ENCODE results near the gene SENP2. TPM values are rescaled to one million over a fixed set of nuclear protein-coding genes. Genes with fewer than 3 reads are reported as not detected.

SENP2 gene
- total and polyA plus RNA-seq, 2 experiments from 2014 or later = 29.2 to 80.3 TPM

- TF ChIP-seq ZNF114 (CRISPR knock-in tag; IDR thresholded peaks at IDR 0.05) (no peak), POLR2AphosphoS5 (IDR thresholded peaks at IDR 0.05; ENCODE audit: low read depth) (no peak), CREB1 (CRISPR knock-in tag; IDR thresholded peaks at IDR 0.05; ENCODE audit: low read depth) (no peak), ETS1 (IDR thresholded peaks at IDR 0.05) (no peak), EZH2 (IDR thresholded peaks at IDR 0.05; ENCODE audit: low read depth, unreplicated experiment) (no peak)
These were observed 2.2 kb upstream of the SENP2 start (continued) for GRCh38 chr3:185583925-185584324.

GRCh38 chr3:185584686-185585085 lies 1.4 kb upstream of the SENP2 start:
- H3K27me3 Mint-ChIP-seq (ENCODE audit: insufficient read depth, low read depth, poor library complexity) = peaks cover 18% of the 10 kb centered on the region
- Histone ChIP-seq H3K27me3 (ENCODE audit: insufficient read depth) (no peaks in the 10 kb centered on the region), H3F3A (replicated peaks; ENCODE audit: low read depth) (peaks cover 22% of the 10 kb centered on the region), H3K4me2 (peak overlapping the region; percentile 75), H3K4me1 (ENCODE audit: insufficient read depth) (peaks cover 33% of the 10 kb centered on the region), H3K36me3 (ENCODE audit: insufficient read depth) (no peaks in the 10 kb centered on the region), H3K9me2 (ENCODE audit: insufficient read depth) (no peaks in the 10 kb centered on the region), H4K20me1 (replicated peaks; ENCODE audit: insufficient read depth) (peaks cover 23% of the 10 kb centered on the region), H2AFZ (no peak overlapping the region), H3K79me2 (replicated peaks; ENCODE audit: insufficient read depth) (peaks cover 68% of the 10 kb centered on the region), H3K4me3 (peak overlapping the region; percentile 61), H3K27ac (ENCODE audit: low read depth) (peak overlapping the region; percentile 98)
- no peak for TF ChIP-seq EZH2 (IDR thresholded peaks at IDR 0.05; ENCODE audit: low read depth, unreplicated experiment)
- peaks cover 10% of the 10 kb centered on the region for H3K36me3 Mint-ChIP-seq (ENCODE audit: low read depth)
- H3K27ac Mint-ChIP-seq = peak overlapping the region; percentile 98
- ATAC-seq (no peak), DNase-seq (ENCODE audit: low spot score) (no peak)
- H3K9me3 Mint-ChIP-seq = peaks cover 6% of the 10 kb centered on the region; the same call in 2 of the 3 replicates
- peak overlapping the region; percentile 90 for H3K4me3 Mint-ChIP-seq
- peaks cover 40% of the 10 kb centered on the region for H3K4me1 Mint-ChIP-seq

- H3K9me3 Mint-ChIP-seq = peaks cover 6% of the 10 kb centered on the region; the same call in 2 of the 3 replicates
- TF ChIP-seq POLR2AphosphoS5 (IDR thresholded peaks at IDR 0.05; ENCODE audit: low read depth) (no peak), ZNF462 (CRISPR knock-in tag; IDR thresholded peaks at IDR 0.05) (no peak), JUNB (IDR thresholded peaks at IDR 0.05; ENCODE audit: unreplicated experiment) (no peak), ZNF114 (CRISPR knock-in tag; IDR thresholded peaks at IDR 0.05) (no peak), STAT1 (IDR thresholded peaks at IDR 0.05; ENCODE audit: unreplicated experiment) (no peak), NANOG (IDR thresholded peaks at IDR 0.05; ENCODE audit: borderline replicate concordance) (no peak), CREB1 (CRISPR knock-in tag; IDR thresholded peaks at IDR 0.05; ENCODE audit: low read depth) (no peak), EZH2phosphoT487 (IDR thresholded peaks at IDR 0.05; ENCODE audit: unreplicated experiment) (no peak), CTCF (conservative IDR thresholded peaks at IDR 0.05; ENCODE audit: low read depth in 2 of 2) (no peak), EZH2 (IDR thresholded peaks at IDR 0.05; ENCODE audit: low read depth, unreplicated experiment) (no peak), ZNF331 (CRISPR knock-in tag; IDR thresholded peaks at IDR 0.05; ENCODE audit: low read depth) (no peak)
These were observed 607 bp upstream of the SENP2 start for GRCh38 chr3:185585518-185585858.

More at GRCh38 chr3:185585518-185585858, 607 bp upstream of the SENP2 start:
- DNase-seq (ENCODE audit: low spot score) (no peak), ATAC-seq (no peak)
- H3K27ac ChIP-seq (ENCODE audit: low read depth) = peak overlapping the region; percentile 98
- H3K36me3 Mint-ChIP-seq (ENCODE audit: low read depth) = peaks cover 10% of the 10 kb centered on the region
- no peaks in the 10 kb centered on the region for H3K9me2 ChIP-seq (ENCODE audit: insufficient read depth)
- peak overlapping the region; percentile 61 for H3K4me3 ChIP-seq
- peak overlapping the region; percentile 98 for H3K27ac Mint-ChIP-seq
- peak overlapping the region; percentile 75 for H3K4me2 ChIP-seq
- H3K4me3 Mint-ChIP-seq = peak overlapping the region; percentile 90
- H2AFZ ChIP-seq = no peak overlapping the region
- peaks cover 22% of the 10 kb centered on the region for H3F3A ChIP-seq (replicated peaks; ENCODE audit: low read depth)
- H3K36me3 ChIP-seq (ENCODE audit: insufficient read depth) = no peaks in the 10 kb centered on the region
- H3K27me3 Mint-ChIP-seq (ENCODE audit: insufficient read depth, low read depth, poor library complexity) = peaks cover 13% of the 10 kb centered on the region
- H3K79me2 ChIP-seq (replicated peaks; ENCODE audit: insufficient read depth) = peaks cover 76% of the 10 kb centered on the region
- peaks cover 33% of the 10 kb centered on the region for H3K4me1 ChIP-seq (ENCODE audit: insufficient read depth)
- peaks cover 26% of the 10 kb centered on the region for H4K20me1 ChIP-seq (replicated peaks; ENCODE audit: insufficient read depth)
- H3K27me3 ChIP-seq (ENCODE audit: insufficient read depth) = no peaks in the 10 kb centered on the region
- peaks cover 38% of the 10 kb centered on the region for H3K4me1 Mint-ChIP-seq

Measured in GM23338 (cell line).